HepG2 (cell line): ENCODE measurements around the gene ACSF3. TPM values are rescaled to one million over a fixed set of nuclear protein-coding genes. Genes with fewer than 3 reads are reported as not detected.
A peak's percentile ranks its signal among the peaks of the same experiment; 100 is the strongest.

Experiments
- FOXP1 ChIP-seq, 2 experiments: fragments of 450-650 bp in 1 of 2; IDR thresholded peaks; 2 replicates each; pipeline ENCODE4 v1.6.1; 2017 to 2018; ENCODE audit warnings: antibody characterized with exemption in 1 of 2
- HNRNPLL ChIP-seq: fragments of 200-400 bp; formaldehyde crosslinking; IDR thresholded peaks from 2 replicates; pipeline ENCODE4 v1.6.1; 2017; ENCODE audit warnings: mild to moderate bottlenecking, low read depth, low read length; ENCODE audit not compliant: poor library complexity, severe bottlenecking
- JUND ChIP-seq: sonication (generic); formaldehyde crosslinking; IDR thresholded peaks from 2 replicates; pipeline ENCODE4 v1.8.0; 2022; ENCODE audit warnings: mild to moderate bottlenecking, missing genetic modification reagents
- KMT2B ChIP-seq: IDR thresholded peaks from 2 replicates; pipeline ENCODE4 v1.6.1; 2016; ENCODE audit warnings: missing genetic modification reagents, missing compliant biosample characterization
- MAZ ChIP-seq, 2 experiments: sonication (generic) in 1 of 2; formaldehyde crosslinking in 1 of 2; IDR thresholded peaks; 2 replicates each; pipeline versions ENCODE4 v1.5.0 to v1.6.1; 2012 to 2020; ENCODE audit warnings: low read depth in 2 of 2, mild to moderate bottlenecking in 2 of 2, borderline replicate concordance in 1 of 2, improper control_type of control experiment in 1 of 2, low read length in 1 of 2, missing genetic modification reagents in 1 of 2, moderate library complexity in 1 of 2
- MED1 ChIP-seq: sonication (generic); formaldehyde crosslinking; IDR thresholded peaks from 2 replicates; pipeline ENCODE4 v1.4.0; 2020; ENCODE audit warnings: missing genetic modification reagents
- NFIC ChIP-seq: IDR thresholded peaks from 2 replicates; pipeline ENCODE4 v1.6.1; 2012; ENCODE audit warnings: mild to moderate bottlenecking, low read length, inconsistent platforms
- NR0B2 ChIP-seq: sonication (generic); formaldehyde crosslinking; IDR thresholded peaks from 2 replicates; pipeline ENCODE4 v1.4.0; 2020; ENCODE audit warnings: mild to moderate bottlenecking, missing genetic modification reagents
- PHF20 ChIP-seq: sonication (generic); formaldehyde crosslinking; IDR thresholded peaks from 2 replicates; pipeline ENCODE4 v1.5.0; 2020; ENCODE audit warnings: mild to moderate bottlenecking, missing genetic modification reagents
- RELA ChIP-seq: sonication (generic); formaldehyde crosslinking; IDR thresholded peaks from 2 replicates; pipeline ENCODE4 v1.4.0; 2020; ENCODE audit warnings: missing genetic modification reagents
- RERE ChIP-seq: IDR thresholded peaks from 2 replicates; pipeline ENCODE4 v1.6.1; 2016; ENCODE audit warnings: low read depth, missing genetic modification reagents, missing compliant biosample characterization
- SETDB1 ChIP-seq: sonication (generic); formaldehyde crosslinking; IDR thresholded peaks from 2 replicates; pipeline ENCODE4 v1.5.1; 2020; ENCODE audit warnings: missing genetic modification reagents, mild to moderate bottlenecking, borderline replicate concordance
- SMAD1 ChIP-seq: sonication (generic); formaldehyde crosslinking; IDR thresholded peaks from 2 replicates; pipeline ENCODE4 v1.4.0; 2020; ENCODE audit warnings: missing genetic modification reagents, low read depth, mild to moderate bottlenecking, borderline replicate concordance
- SNAI1 ChIP-seq: sonication (generic); formaldehyde crosslinking; IDR thresholded peaks from 2 replicates; pipeline ENCODE4 v1.5.0; 2020; ENCODE audit warnings: mild to moderate bottlenecking, missing genetic modification reagents, borderline replicate concordance
- TEAD3 ChIP-seq: optimal IDR thresholded peaks from 2 replicates; pipeline ENCODE3; 2016; ENCODE audit warnings: borderline replicate concordance
- YEATS4 ChIP-seq: sonication (generic); formaldehyde crosslinking; IDR thresholded peaks from 2 replicates; pipeline ENCODE4 v1.4.0; 2020; ENCODE audit warnings: missing genetic modification reagents, borderline replicate concordance
- ZFYVE20 ChIP-seq: sonication (generic); formaldehyde crosslinking; IDR thresholded peaks from 2 replicates; pipeline ENCODE4 v1.8.0; 2023; ENCODE audit warnings: low read depth, mild to moderate bottlenecking, moderate library complexity, missing genetic modification reagents, borderline replicate concordance
- ZKSCAN8 ChIP-seq: IDR thresholded peaks from 2 replicates; pipeline ENCODE4 v1.6.1; 2016; ENCODE audit warnings: borderline replicate concordance, missing genetic modification reagents, missing compliant biosample characterization
- ZNF274 ChIP-seq: sonication (generic); formaldehyde crosslinking; IDR thresholded peaks from 2 replicates; pipeline ENCODE4 v1.5.1; 2020; ENCODE audit warnings: mild to moderate bottlenecking, missing genetic modification reagents
- ZNF354B ChIP-seq: sonication (generic); formaldehyde crosslinking; IDR thresholded peaks from 2 replicates; pipeline ENCODE4 v1.8.0; 2022; ENCODE audit warnings: mild to moderate bottlenecking, missing genetic modification reagents
- ZNF564 ChIP-seq: sonication (generic); formaldehyde crosslinking; IDR thresholded peaks from 2 replicates; pipeline ENCODE4 v1.8.1; 2023; ENCODE audit warnings: mild to moderate bottlenecking, missing genetic modification reagents
- ZNF782 ChIP-seq: sonication (generic); formaldehyde crosslinking; IDR thresholded peaks from 2 replicates; pipeline ENCODE4 v1.4.0; 2020; ENCODE audit warnings: missing genetic modification reagents, mild to moderate bottlenecking, borderline replicate concordance
- ZSCAN31 ChIP-seq: sonication (generic); formaldehyde crosslinking; IDR thresholded peaks from 2 replicates; pipeline ENCODE4 v1.5.0; 2020; ENCODE audit warnings: low read depth, mild to moderate bottlenecking, missing genetic modification reagents
- polyA plus RNA-seq, 8 experiments: library from polyadenylated mRNA; depleted of rRNA in 3 of 8; stranded (reverse) in 7 of 8; unstranded in 1 of 8; fragments of >200 nt; fragmentation: Illumina TruSeq in 4 of 8; extraction: Trizol in 4 of 8; gene quantifications; 2 replicates each; pipeline versions ENCODE4 v1.2.1 to v1.2.3, GENCODE V29; 2011 to 2016; ENCODE audit warnings: low read depth in 4 of 8, missing spikeins in 1 of 8, mixed read lengths in 1 of 8; ENCODE audit not compliant: insufficient read depth in 1 of 8
- total RNA-seq, 5 experiments: library from RNA; depleted of rRNA; stranded (reverse); fragments of >200 nt; fragmentation: Illumina TruSeq; extraction: Trizol; gene quantifications; 2 replicates each; pipeline ENCODE4 v1.2.3, GENCODE V29; 2016; ENCODE audit warnings: low read depth in 1 of 5

The ACSF3 gene
- total and polyA plus RNA-seq, 2 of the 13 experiments (the other 11 are each of a cell fraction or from before 2014, with no cell fraction given): 14.9 to 30.6 TPM

GRCh38 chr16:89167425-89167941 lies 73.8 kb downstream of the ACSF3 start (continued):
- 0 out of 2 replicates have a peak, but pooled peaks have one; percentile 50 for TF ChIP-seq RERE (CRISPR knock-in tag)
- peak; percentile 68; the same call in 1 of the 2 replicates for TF ChIP-seq MED1 (CRISPR knock-in tag)
- TF ChIP-seq MAZ (IDR thresholded peaks at IDR 0.05; ENCODE audit: borderline replicate concordance, low read depth, low read length): peak; percentile 94
- TF ChIP-seq MAZ (CRISPR knock-in tag; IDR thresholded peaks at IDR 0.05; ENCODE audit: low read depth): peak; percentile 99
- TF ChIP-seq ZNF782 (CRISPR knock-in tag): peak; percentile 89; the same call in 1 of the 2 replicates
- TF ChIP-seq JUND (CRISPR knock-in tag): no peak
- TF ChIP-seq SETDB1: no peak
- peak; percentile 62; the same call in 1 of the 2 replicates for TF ChIP-seq KMT2B (CRISPR knock-in tag)
- TF ChIP-seq RELA: peak; percentile 77; the same call in 1 of the 2 replicates
- peak; percentile 77; the same call in 1 of the 2 replicates for TF ChIP-seq ZKSCAN8 (CRISPR knock-in tag)
- TF ChIP-seq SNAI1 (CRISPR knock-in tag): no peak
- 0 out of 2 replicates have a peak, but pooled peaks have one; percentile 80 for TF ChIP-seq SMAD1 (CRISPR knock-in tag)
- no peak for TF ChIP-seq NFIC
- TF ChIP-seq HNRNPLL: peak; percentile 38
- peak; percentile 72 for TF ChIP-seq TEAD3 (CRISPR knock-in tag)
- no peak; the same call in 1 of the 2 replicates for TF ChIP-seq ZNF354B (CRISPR knock-in tag)
- peak; percentile 15; the same call in 1 of the 2 replicates for TF ChIP-seq ZNF564
- TF ChIP-seq NR0B2 (CRISPR knock-in tag): peak; percentile 87
- TF ChIP-seq FOXP1 (IDR thresholded peaks at IDR 0.05): no peak
- no peak for TF ChIP-seq FOXP1 (CRISPR knock-in tag; IDR thresholded peaks at IDR 0.05)
- no peak for TF ChIP-seq ZFYVE20
- peak; percentile 51; the same call in 1 of the 2 replicates for TF ChIP-seq PHF20 (CRISPR knock-in tag)
- peak; percentile 85 for TF ChIP-seq ZNF274 (CRISPR knock-in tag)
- 0 out of 2 replicates have a peak, but pooled peaks have one; percentile 38 for TF ChIP-seq YEATS4 (CRISPR knock-in tag)
- peak; percentile 59; the same call in 1 of the 2 replicates for TF ChIP-seq ZSCAN31
